ENCODE measurements around the gene C1GALT1C1.
"Not testable (repeated sequence)": the region's sequence is repeated elsewhere in the genome, so short reads cannot be mapped to it uniquely, and the experiment has no call there.

The C1GALT1C1 gene

DNA sequence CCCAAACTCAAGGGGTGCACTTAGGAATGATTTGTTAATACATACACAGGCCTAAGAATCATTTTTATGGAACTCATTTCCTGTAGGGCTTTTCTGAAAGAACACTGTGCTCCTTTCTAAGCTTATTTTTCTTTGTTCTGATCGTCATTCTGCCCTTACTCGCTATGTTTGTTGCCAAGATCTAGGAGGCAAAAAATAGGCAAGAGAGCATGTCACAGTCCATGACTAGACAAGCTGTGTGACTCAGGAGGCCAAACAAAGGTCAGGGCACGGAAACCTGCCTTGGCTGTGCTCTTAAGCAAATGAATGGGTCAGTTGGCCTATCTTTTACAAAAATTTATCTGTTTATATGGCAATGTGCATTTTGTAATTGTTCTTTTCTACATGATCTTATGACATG, 42.5 kb upstream of the C1GALT1C1 start:
- no peak for TF ChIP-seq EZH2phosphoT487 (conservative IDR thresholded peaks at IDR 0.05; ENCODE audit: low read length)
- TF ChIP-seq, protein P1, sequence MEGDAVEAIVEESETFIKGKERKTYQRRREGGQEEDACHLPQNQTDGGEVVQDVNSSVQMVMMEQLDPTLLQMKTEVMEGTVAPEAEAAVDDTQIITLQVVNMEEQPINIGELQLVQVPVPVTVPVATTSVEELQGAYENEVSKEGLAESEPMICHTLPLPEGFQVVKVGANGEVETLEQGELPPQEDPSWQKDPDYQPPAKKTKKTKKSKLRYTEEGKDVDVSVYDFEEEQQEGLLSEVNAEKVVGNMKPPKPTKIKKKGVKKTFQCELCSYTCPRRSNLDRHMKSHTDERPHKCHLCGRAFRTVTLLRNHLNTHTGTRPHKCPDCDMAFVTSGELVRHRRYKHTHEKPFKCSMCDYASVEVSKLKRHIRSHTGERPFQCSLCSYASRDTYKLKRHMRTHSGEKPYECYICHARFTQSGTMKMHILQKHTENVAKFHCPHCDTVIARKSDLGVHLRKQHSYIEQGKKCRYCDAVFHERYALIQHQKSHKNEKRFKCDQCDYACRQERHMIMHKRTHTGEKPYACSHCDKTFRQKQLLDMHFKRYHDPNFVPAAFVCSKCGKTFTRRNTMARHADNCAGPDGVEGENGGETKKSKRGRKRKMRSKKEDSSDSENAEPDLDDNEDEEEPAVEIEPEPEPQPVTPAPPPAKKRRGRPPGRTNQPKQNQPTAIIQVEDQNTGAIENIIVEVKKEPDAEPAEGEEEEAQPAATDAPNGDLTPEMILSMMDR (IDR thresholded peaks at IDR 0.05; ENCODE audit: insufficient read depth, low read length, poor library complexity, severe bottlenecking): no peak
- Histone ChIP-seq H2AFZ (ENCODE audit: low read depth, low read length, severe bottlenecking) (no peak overlapping the region), H3F3A (ENCODE audit: insufficient read depth) (no peaks in the 10 kb centered on the region), H3K79me2 (ENCODE audit: insufficient read depth, low read length) (no peaks in the 10 kb centered on the region), H3K9ac (ENCODE audit: low read length) (no peak overlapping the region), H3K4me3 (ENCODE audit: insufficient read depth, low read length, poor library complexity, severe bottlenecking) (no peak overlapping the region), H4K20me1 (ENCODE audit: low read depth, low read length) (no peaks in the 10 kb centered on the region), H3K27me3 (ENCODE audit: low read length) (no peaks in the 10 kb centered on the region), H3K4me2 (ENCODE audit: low read depth, low read length, poor library complexity, severe bottlenecking) (no peak overlapping the region), H3K9me2 (replicated peaks; ENCODE audit: insufficient read depth, low read length) (no peaks in the 10 kb centered on the region), H3K36me3 (ENCODE audit: low read length) (no peaks in the 10 kb centered on the region), H3K9me3 (ENCODE audit: insufficient read depth, low read length) (no peaks in the 10 kb centered on the region), H3K27ac (ENCODE audit: low read depth, low read length) (no peak overlapping the region)

DNA sequence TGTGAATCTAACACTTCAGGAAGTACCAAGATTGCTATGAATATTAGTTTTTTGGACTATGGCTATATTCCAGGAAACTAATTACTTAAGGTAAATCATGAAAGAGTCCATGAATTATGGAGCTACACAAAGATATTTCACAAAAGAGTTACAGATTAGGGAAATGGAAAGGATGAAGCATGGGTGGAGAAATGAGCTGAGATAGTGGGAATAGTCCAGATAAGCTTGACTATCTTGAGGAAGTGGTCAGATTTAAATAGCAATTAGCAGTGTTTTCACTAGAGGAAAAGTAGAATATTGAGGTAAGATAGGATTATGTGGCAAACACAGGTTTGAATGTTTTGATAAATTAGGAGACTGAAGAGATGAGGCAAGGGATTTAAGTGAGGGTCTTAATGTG, 42.1 kb upstream of the C1GALT1C1 start:
- Histone ChIP-seq H3K4me3 (ENCODE audit: insufficient read depth, low read length, poor library complexity, severe bottlenecking) (no peak overlapping the region), H4K20me1 (ENCODE audit: low read depth, low read length) (no peaks in the 10 kb centered on the region), H3K9ac (ENCODE audit: low read length) (no peak overlapping the region), H3K27me3 (ENCODE audit: low read length) (no peaks in the 10 kb centered on the region), H3K36me3 (ENCODE audit: low read length) (no peaks in the 10 kb centered on the region), H3F3A (ENCODE audit: insufficient read depth) (no peaks in the 10 kb centered on the region), H2AFZ (ENCODE audit: low read depth, low read length, severe bottlenecking) (no peak overlapping the region), H3K27ac (ENCODE audit: low read depth, low read length) (no peak overlapping the region), H3K9me3 (ENCODE audit: insufficient read depth, low read length) (no peaks in the 10 kb centered on the region), H3K79me2 (ENCODE audit: insufficient read depth, low read length) (no peaks in the 10 kb centered on the region), H3K4me2 (ENCODE audit: low read depth, low read length, poor library complexity, severe bottlenecking) (no peak overlapping the region), H3K9me2 (replicated peaks; ENCODE audit: insufficient read depth, low read length) (no peaks in the 10 kb centered on the region)
- no peak for TF ChIP-seq EZH2phosphoT487 (conservative IDR thresholded peaks at IDR 0.05; ENCODE audit: low read length)
- TF ChIP-seq, protein P1 (IDR thresholded peaks at IDR 0.05; ENCODE audit: insufficient read depth, low read length, poor library complexity, severe bottlenecking): no peak

DNA sequence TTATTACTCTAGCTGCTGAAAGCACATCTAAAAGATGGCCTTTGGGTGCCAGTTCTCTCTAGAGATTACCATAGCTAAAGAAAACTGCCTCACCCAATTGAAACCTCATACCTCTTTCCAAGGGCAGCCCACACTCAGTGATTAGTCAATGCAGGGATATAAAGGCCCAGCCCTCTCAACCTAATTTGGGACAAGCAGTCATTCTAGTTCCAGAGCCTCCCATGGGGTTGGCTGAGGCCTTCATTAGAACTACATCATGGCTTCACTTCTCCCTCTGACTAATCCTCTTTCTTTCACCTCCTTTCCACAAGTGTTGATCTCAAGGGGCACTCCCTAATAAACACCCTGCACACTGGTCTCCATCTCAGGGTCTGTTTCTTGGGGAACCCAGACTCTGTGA, 38.5 kb upstream of the C1GALT1C1 start:
- TF ChIP-seq, protein P1 (IDR thresholded peaks at IDR 0.05; ENCODE audit: insufficient read depth, low read length, poor library complexity, severe bottlenecking): no peak
- no peak for TF ChIP-seq EZH2phosphoT487 (conservative IDR thresholded peaks at IDR 0.05; ENCODE audit: low read length)
- H3K36me3 ChIP-seq (ENCODE audit: low read length): no peaks in the 10 kb centered on the region
- H3K9me2 ChIP-seq (replicated peaks; ENCODE audit: insufficient read depth, low read length): no peaks in the 10 kb centered on the region
- no peaks in the 10 kb centered on the region for H3K27me3 ChIP-seq (ENCODE audit: low read length)
- H2AFZ ChIP-seq (ENCODE audit: low read depth, low read length, severe bottlenecking): no peak overlapping the region
- no peaks in the 10 kb centered on the region for H3K9me3 ChIP-seq (ENCODE audit: insufficient read depth, low read length)
- no peak overlapping the region for H3K4me3 ChIP-seq (ENCODE audit: insufficient read depth, low read length, poor library complexity, severe bottlenecking)
- H3K79me2 ChIP-seq (ENCODE audit: insufficient read depth, low read length): no peaks in the 10 kb centered on the region
- no peak overlapping the region for H3K4me2 ChIP-seq (ENCODE audit: low read depth, low read length, poor library complexity, severe bottlenecking)
- H3K27ac ChIP-seq (ENCODE audit: low read depth, low read length): no peak overlapping the region
- H4K20me1 ChIP-seq (ENCODE audit: low read depth, low read length): no peaks in the 10 kb centered on the region
- no peaks in the 10 kb centered on the region for H3F3A ChIP-seq (ENCODE audit: insufficient read depth)
- no peak overlapping the region for H3K9ac ChIP-seq (ENCODE audit: low read length)

DNA sequence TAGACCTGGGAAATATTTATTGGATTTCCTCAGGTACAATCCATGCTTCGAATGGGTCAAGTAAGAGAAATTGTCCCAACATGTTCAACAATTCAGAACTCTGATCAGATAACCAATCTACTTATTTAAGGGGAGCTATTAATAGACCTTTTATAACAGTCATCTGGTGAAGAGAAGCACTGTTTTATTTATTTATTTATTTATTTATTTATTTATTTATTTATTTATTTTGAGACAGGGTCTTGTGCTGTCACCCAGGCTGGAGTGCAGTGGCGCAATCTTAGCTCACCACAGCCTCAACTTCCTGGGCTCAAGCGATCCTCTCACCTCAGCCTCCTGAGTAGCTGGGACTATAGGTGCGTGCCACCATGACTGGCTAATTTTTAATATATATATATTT, 34.7 kb upstream of the C1GALT1C1 start:
- not testable (repeated sequence) for H3K27ac ChIP-seq (ENCODE audit: low read depth, low read length); H3K4me3 ChIP-seq (ENCODE audit: insufficient read depth, low read length, poor library complexity, severe bottlenecking); H3K79me2 ChIP-seq (ENCODE audit: insufficient read depth, low read length); H3K36me3 ChIP-seq (ENCODE audit: low read length); H3K9me2 ChIP-seq (replicated peaks; ENCODE audit: insufficient read depth, low read length); H2AFZ ChIP-seq (ENCODE audit: low read depth, low read length, severe bottlenecking); H3K9me3 ChIP-seq (ENCODE audit: insufficient read depth, low read length); H3K27me3 ChIP-seq (ENCODE audit: low read length); H3F3A ChIP-seq (ENCODE audit: insufficient read depth); H3K4me2 ChIP-seq (ENCODE audit: low read depth, low read length, poor library complexity, severe bottlenecking); H3K9ac ChIP-seq (ENCODE audit: low read length); H4K20me1 ChIP-seq (ENCODE audit: low read depth, low read length)
